22Rv1 (cell line): ENCODE measurements around the gene DYNC2H1.

ENCODE experiments used
- CTCF ChIP-seq: fragments of 450-650 bp; IDR thresholded peaks from 2 replicates; pipeline ENCODE4 v1.5.1; 2017; ENCODE audit warnings: mild to moderate bottlenecking
- ZFX ChIP-seq: fragments of 450-650 bp; IDR thresholded peaks from 2 replicates; pipeline ENCODE4 v1.6.1; 2017; ENCODE audit warnings: antibody characterized with exemption, borderline replicate concordance

GRCh38 chr11:103491777-103492176 is 382.6 kb downstream of the DYNC2H1 start:
- TF ChIP-seq CTCF (no peak), ZFX (no peak)
